DND-41 (cell line): ENCODE data around the gene GLDN.

Source experiments
- EZH2 ChIP-seq: IDR thresholded peaks from 3 replicates; pipeline ENCODE4 v1.6.1; 2012; ENCODE audit warnings: borderline replicate concordance, low read depth, mild to moderate bottlenecking, moderate library complexity, low read length, inconsistent platforms; ENCODE audit not compliant: severe bottlenecking
- TF ChIP-seq, protein P1 (sequence below): IDR thresholded peaks from 2 replicates; pipeline ENCODE4 v1.5.1; 2012; ENCODE audit warnings: borderline replicate concordance, low read length, moderate library complexity, mild to moderate bottlenecking; ENCODE audit not compliant: poor library complexity, severe bottlenecking; ENCODE audit errors: extremely low read depth

- TF ChIP-seq, protein P1, sequence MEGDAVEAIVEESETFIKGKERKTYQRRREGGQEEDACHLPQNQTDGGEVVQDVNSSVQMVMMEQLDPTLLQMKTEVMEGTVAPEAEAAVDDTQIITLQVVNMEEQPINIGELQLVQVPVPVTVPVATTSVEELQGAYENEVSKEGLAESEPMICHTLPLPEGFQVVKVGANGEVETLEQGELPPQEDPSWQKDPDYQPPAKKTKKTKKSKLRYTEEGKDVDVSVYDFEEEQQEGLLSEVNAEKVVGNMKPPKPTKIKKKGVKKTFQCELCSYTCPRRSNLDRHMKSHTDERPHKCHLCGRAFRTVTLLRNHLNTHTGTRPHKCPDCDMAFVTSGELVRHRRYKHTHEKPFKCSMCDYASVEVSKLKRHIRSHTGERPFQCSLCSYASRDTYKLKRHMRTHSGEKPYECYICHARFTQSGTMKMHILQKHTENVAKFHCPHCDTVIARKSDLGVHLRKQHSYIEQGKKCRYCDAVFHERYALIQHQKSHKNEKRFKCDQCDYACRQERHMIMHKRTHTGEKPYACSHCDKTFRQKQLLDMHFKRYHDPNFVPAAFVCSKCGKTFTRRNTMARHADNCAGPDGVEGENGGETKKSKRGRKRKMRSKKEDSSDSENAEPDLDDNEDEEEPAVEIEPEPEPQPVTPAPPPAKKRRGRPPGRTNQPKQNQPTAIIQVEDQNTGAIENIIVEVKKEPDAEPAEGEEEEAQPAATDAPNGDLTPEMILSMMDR, result no peak
- TF ChIP-seq EZH2, result no peak
Observed at GRCh38 chr15:51448622-51449399, 107.4 kb downstream of the GLDN start.
